Parathyroid adenoma (tissue), 2 donors: ENCODE measurements around the gene MED27.

ENCODE experiments used
- H2AFZ ChIP-seq: fragments of 300-600 bp; sonication (generic); one replicate; pipeline ENCODE4 v1.7.0; 2017; ENCODE audit warnings: antibody characterized with exemption, mild to moderate bottlenecking
- H3K27ac ChIP-seq: fragments of 300-600 bp; sonication (generic); one replicate; pipeline ENCODE4 v1.7.0; 2017
- H3K27me3 ChIP-seq: fragments of 300-600 bp; sonication (generic); one replicate; pipeline ENCODE4 v1.7.0; 2017; ENCODE audit warnings: low read length; ENCODE audit not compliant: control insufficient read depth, insufficient read depth
- H3K36me3 ChIP-seq: fragments of 300-600 bp; sonication (generic); one replicate; pipeline ENCODE4 v1.7.0; 2017; ENCODE audit warnings: low read length; ENCODE audit not compliant: control insufficient read depth, insufficient read depth
- H3K4me1 ChIP-seq: fragments of 300-600 bp; sonication (generic); one replicate; pipeline ENCODE4 v1.7.0; 2017; ENCODE audit warnings: control low read depth
- H3K4me2 ChIP-seq: fragments of 300-600 bp; sonication (generic); one replicate; pipeline ENCODE4 v1.7.0; 2017; ENCODE audit warnings: low read length
- H3K4me3 ChIP-seq: fragments of 300-600 bp; sonication (generic); one replicate; pipeline ENCODE4 v1.7.0; 2017; ENCODE audit warnings: low read depth, low read length
- H3K79me2 ChIP-seq: fragments of 300-600 bp; sonication (generic); one replicate; pipeline ENCODE4 v1.7.0; 2017; ENCODE audit warnings: control low read depth
- H3K9ac ChIP-seq: fragments of 300-600 bp; sonication (generic); one replicate; pipeline ENCODE4 v1.7.0; 2017; ENCODE audit warnings: mild to moderate bottlenecking
- H3K9me3 ChIP-seq: fragments of 300-600 bp; sonication (generic); one replicate; pipeline ENCODE4 v1.7.0; 2017; ENCODE audit warnings: low read length; ENCODE audit not compliant: control insufficient read depth
- CTCF ChIP-seq: fragments of 300-600 bp; sonication (generic); IDR thresholded peaks from one replicate; pipeline ENCODE4 v1.7.0; 2017; ENCODE audit warnings: antibody characterized with exemption, mild to moderate bottlenecking
- donor health status: primary hyperparathyroidism.

MED27 gene

GRCh38 chr9:132037458-132037857 lies 42.2 kb downstream of the MED27 start:
- no peak overlapping the region for H3K4me3 ChIP-seq
- no peaks in the 10 kb centered on the region for H3K9me3 ChIP-seq
- TF ChIP-seq CTCF: no peak
- peaks cover 21% of the 10 kb centered on the region for H3K79me2 ChIP-seq
- H3K27me3 ChIP-seq: no peaks in the 10 kb centered on the region
- H3K27ac ChIP-seq: no peak overlapping the region
- no peak overlapping the region for H3K9ac ChIP-seq
- no peak overlapping the region for H2AFZ ChIP-seq
- H3K4me2 ChIP-seq: no peak overlapping the region
- no peaks in the 10 kb centered on the region for H3K4me1 ChIP-seq
- H3K36me3 ChIP-seq: no peaks in the 10 kb centered on the region

DNA sequence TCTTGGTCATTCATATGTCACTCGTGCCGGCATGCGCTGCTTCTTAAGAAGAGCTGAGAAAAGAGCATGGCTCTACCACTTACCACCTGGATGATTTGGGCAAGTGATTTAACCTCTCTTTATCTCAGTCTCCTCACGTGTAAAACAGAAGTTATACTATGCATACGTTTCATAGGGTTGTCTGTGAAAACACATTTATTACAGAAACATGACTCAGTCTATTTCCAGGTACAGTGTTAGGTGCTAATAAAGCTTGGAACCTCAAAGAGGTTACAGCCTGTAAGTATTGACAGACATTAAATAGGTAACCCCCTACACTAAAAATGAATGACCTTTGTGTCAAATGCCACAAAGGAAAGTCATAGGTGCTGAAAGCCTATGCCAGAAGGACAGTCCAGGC lies 43.1 kb downstream of the MED27 start:
- Histone ChIP-seq H2AFZ (no peak overlapping the region), H3K4me3 (no peak overlapping the region), H3K4me1 (no peaks in the 10 kb centered on the region), H3K36me3 (no peaks in the 10 kb centered on the region), H3K27me3 (no peaks in the 10 kb centered on the region), H3K9ac (no peak overlapping the region), H3K4me2 (no peak overlapping the region), H3K79me2 (peaks cover 21% of the 10 kb centered on the region), H3K27ac (no peak overlapping the region), H3K9me3 (no peaks in the 10 kb centered on the region)
- TF ChIP-seq CTCF: no peak

DNA sequence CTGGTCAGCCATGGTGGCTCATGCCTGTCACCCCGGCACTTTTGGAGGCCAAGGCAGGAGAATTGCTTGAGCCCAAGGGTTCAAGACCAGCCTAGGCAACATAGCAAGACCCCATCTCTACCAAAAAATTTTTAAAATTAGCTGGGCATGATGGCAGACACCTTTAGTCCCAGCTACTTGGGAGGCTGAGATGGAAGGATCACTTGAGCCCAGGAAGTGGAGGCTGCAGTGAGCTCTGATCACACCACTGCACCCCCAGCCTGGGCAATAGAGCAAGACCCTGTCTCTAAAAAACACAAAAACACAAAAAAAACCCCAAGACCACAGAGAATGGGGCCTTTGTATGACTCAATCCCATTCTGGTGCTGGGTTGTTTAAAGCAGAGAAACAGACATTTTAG lies 44.0 kb downstream of the MED27 start:
- H3K27me3 ChIP-seq: no peaks in the 10 kb centered on the region
- no peak for TF ChIP-seq CTCF
- H3K4me1 ChIP-seq: no peaks in the 10 kb centered on the region
- no peak overlapping the region for H3K9ac ChIP-seq
- no peak overlapping the region for H2AFZ ChIP-seq
- H3K4me2 ChIP-seq: no peak overlapping the region
- H3K79me2 ChIP-seq: peaks cover 18% of the 10 kb centered on the region
- H3K36me3 ChIP-seq: no peaks in the 10 kb centered on the region
- H3K9me3 ChIP-seq: no peaks in the 10 kb centered on the region
- H3K4me3 ChIP-seq: no peak overlapping the region
- H3K27ac ChIP-seq: no peak overlapping the region

DNA sequence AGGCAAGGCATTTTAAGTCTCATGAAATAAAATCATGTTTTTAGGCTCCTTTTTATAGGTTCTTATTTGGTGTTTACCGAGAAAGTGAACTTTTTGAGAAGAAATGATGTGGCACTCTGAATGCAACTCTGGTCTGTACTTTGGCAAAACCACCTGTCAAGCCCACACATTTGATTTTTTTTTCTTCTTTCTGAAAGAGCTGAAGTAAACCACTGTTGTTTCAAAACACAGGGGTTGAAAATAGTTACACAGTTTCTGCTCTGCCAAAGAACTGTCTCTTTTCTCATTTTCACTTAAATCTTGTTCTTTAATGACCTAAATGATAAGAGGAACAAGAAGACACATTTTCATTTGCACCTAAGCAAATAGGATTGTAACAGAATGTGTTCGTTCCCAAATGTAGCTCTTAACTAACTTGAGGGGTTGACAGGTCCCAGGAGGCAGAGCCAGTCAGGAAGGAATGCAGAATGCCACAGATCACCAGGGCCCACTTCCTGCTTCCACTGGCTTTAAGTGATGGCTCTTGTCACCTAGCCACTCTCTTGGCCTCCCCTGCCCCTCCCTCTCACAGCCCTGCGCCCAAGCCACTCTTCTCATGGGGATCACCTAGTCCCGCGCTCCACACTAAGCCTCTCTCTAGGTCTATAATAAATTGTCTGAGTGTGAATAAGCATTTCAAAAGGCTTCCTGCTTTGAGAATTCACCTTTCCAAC lies 47.3 kb downstream of the MED27 start:
- H3K4me2 ChIP-seq: no peak overlapping the region
- no peak overlapping the region for H3K9ac ChIP-seq
- H3K4me1 ChIP-seq: no peaks in the 10 kb centered on the region
- no peak for TF ChIP-seq CTCF
- peaks cover 11% of the 10 kb centered on the region for H3K79me2 ChIP-seq
- no peak overlapping the region for H2AFZ ChIP-seq
- no peaks in the 10 kb centered on the region for H3K36me3 ChIP-seq
- no peak overlapping the region for H3K27ac ChIP-seq
- no peaks in the 10 kb centered on the region for H3K9me3 ChIP-seq
- H3K27me3 ChIP-seq: no peaks in the 10 kb centered on the region
- no peak overlapping the region for H3K4me3 ChIP-seq
